ENCODE data around the gene ST3GAL2.

The ST3GAL2 gene, protein sequence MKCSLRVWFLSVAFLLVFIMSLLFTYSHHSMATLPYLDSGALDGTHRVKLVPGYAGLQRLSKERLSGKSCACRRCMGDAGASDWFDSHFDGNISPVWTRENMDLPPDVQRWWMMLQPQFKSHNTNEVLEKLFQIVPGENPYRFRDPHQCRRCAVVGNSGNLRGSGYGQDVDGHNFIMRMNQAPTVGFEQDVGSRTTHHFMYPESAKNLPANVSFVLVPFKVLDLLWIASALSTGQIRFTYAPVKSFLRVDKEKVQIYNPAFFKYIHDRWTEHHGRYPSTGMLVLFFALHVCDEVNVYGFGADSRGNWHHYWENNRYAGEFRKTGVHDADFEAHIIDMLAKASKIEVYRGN

DNA sequence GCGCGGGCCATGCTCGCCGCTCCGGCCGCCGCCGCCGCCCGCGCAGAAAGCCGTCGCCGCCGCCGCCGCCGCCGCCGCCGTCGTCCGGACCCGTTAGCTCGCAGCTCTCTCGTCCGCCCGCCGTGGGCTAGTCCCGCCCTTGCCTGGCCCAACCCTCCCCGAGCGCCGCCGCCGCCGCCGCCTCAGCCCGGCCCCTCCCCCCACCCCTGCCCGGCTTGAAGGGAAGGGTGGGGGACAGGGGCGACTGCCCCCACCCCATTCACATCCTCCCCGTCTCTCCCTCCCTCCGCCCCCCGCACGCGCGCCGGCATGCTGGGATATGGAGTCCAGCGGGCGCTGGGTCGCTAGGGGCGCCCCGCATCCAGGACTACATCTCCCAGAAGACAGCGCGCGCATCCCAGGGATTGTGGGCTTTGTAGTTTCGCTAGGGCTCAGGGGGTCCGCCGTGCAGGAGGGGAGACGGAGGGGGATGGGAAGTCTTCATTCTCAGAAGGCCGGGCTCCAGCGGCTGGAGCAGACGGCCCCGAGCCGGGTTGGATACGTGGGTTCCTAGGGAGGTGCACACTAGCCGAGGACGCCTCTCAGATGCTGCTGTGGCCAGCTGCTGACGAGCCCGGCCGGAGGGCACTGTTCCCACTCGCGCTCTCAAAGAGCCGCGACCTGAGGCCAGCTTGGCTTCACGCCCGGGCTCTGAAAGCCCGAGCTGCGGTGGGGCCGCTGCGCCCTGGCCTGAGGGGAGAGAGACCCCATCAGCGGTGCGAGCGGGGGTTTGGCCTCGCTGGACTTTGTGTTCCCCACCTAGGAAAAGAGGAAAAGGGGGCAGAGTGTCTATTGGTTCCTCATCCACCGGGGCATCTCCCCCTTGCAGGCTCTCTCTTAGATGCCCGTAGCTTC is at the start of gene ST3GAL2:
TSS of gene ST3GAL2 (minus strand) at position 132 of the 894 bp plus-strand sequence. CDS start 40,570 bp downstream, outside the sequence.
- DNase-seq (ENCODE audit: low read depth in 2 of 2), result peak; percentile 92 to 93

DNA sequence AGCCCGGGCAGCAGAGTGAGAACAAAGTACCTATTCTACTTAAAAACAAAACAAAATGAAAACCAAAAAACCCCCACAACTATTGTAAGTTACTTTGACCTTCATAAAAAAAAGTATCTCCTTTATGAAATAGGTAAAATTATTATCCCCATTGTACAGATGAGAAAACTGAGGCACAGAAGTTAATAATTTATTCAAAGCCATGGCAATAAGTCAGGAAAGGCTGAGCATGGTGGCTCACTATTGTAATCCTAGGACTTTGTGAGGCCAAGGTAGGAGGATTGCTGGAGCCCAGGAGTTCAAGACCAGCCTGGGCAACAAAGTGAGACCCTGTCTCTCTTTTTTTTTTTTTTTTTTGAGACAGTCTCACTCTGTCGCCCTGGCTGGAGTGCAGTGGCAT is 46.0 kb upstream of the ST3GAL2 start:
- no peak for DNase-seq (ENCODE audit: low read depth in 2 of 2)

DNA sequence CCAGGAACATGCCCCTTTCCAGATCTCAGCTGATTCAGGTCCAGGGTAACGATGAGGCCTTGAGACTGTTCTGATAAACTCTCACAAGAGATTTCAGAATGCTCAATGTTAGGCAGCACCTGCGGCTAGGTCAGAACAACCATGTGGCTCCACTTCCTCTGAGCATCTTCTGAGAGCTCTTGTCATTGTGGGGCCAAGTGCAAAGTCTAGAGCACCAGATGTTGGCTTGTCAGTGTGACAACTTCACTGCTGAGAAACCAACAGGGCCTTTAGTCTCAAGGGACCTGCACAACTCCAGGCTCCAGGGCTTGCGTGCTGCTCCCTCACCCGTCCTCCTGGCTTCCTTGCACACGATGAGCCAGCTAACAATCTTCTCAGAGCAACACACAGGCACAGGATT is 44.5 kb upstream of the ST3GAL2 start:
- DNase-seq (ENCODE audit: low read depth in 2 of 2), result no peak

DNA sequence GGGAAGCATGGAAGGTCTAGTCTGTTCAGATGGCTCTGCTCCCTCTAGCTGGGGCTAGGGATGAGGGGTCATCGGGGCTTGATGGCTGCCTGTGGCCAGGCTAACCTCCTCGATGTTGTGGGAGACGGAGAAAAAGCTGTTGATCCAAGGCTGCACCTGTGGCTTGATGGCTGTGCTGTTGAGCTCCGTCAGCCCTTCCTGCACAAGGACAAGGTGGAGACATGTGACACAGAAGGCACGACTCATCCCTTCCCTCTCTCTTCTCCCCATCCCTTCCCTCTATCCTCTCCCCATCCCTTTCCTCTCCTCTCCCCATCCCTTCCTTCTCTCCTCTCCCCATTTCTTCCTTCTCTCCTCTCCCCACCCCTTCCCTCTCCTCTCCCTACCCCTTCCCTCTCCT is 43.7 kb upstream of the ST3GAL2 start:
- no peak for DNase-seq (ENCODE audit: low read depth in 2 of 2)

DNA sequence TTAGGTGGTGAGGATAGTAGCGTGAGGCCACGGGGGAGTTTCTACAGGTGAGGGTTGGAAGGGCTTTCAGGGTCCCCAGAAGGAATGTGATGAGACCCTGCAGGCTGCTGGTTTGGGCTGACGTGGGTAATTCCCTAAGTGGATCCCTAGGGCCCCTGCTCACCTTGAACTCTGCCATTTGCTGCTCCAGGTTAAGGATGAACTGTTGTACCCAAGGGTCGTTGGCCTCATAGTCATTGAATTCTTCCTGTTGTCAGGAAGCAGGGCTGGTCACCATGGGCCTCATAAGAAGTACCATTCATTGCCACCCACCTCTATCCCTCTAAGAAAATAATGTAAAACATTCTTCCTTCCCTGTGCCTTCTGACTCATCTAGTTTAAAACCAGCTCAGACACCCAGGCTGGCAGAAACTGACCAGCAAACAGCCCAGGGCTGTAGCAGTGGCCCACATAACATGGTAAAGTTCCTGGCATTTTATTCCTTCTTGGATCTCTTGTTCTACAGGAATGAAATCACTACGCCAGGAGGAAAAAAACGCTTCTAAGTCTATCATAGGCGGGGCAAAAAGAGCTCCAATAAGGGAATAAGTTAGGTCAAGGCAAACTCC is 43.1 kb upstream of the ST3GAL2 start:
- DNase-seq (ENCODE audit: low read depth in 2 of 2), result no peak

DNA sequence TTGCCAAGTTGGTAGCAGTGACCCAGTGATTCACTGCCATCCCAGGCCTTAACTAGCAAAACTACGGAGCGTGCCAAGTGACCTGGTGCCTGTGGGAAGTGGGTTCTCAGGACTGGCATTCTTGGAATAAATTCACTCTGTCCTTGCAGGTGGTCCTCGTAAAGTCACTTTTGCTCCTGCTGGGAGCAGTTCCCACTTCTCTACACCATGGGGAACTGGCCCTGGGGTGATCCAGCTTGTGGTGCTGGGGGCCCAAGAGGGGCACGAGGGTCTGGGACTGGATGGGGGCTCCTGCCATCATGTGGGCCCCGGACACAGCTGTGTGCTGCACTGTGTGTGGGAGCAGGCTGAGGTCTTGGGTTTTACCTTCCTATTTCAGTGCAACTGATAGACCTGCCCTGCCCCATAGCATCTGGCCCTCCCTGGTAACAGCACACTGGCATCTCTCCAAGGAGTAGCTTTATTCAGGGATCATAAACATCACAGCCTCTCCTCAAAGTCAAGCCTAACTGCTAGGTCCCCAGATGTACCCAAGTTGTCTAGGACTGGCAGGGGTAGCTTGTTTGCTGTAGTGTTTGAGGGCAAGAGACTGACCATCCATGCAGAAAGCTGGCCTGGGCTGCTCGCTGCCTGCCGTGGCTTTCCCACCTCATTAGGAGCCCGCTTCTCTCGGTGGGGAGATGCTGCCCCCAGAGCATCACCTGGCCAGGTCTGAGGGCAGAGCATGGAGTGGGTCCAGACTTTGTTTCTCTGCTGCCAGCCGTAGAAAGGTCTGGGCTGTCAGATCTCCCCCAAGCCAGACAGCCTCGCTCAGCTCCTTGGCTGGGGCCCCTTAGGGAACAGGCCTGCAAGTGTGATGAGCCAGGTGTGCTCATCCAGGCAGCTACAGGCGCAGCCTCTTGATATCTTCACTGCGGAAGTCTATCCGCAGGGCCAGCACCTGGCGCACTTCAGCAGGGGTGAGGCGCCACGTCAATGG is 41.5 kb upstream of the ST3GAL2 start:
- no peak for DNase-seq (ENCODE audit: low read depth in 2 of 2)

DNA sequence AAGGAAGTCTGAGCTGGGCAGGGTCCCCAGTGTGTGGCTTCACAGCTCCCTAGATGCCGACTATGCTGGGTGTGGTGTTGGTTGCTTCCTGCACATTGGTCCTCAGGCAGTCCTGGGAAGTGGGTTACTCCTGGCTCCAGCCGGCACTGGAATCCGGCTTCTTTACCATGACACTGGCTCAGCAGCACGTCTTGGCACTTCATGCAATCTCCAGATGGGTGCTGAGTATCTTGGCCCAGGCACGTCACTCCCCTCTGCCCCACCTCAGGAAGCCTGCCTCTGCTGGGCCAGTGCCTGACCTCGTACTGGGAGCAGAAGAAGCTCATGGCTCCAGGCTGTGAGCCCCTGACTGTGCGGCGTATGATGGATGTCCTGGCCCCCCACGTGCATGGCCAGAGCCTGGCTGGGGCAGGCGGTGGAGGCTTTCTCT is 40.0 kb upstream of the ST3GAL2 start:
- DNase-seq (ENCODE audit: low read depth in 2 of 2), result no peak

DNA sequence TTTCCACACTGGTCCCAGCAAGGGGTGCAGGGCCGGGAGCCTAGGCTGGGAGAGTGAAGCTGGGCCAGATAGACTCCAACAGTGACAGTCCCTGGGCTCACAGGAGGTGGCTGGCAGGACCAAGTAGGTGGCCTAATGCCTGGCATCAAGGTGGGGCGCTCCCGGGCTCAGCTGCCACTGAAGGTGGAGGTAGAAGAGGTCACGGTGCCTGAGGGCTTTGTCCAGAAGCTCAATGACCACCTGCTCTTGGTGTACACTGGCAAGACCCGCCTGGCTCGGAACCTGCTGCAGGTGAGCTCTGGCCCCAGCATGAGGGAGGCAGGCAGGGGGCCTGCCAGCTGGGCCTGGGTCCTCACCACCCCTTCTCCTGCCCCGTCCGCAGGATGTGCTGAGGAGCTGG is 39.3 kb upstream of the ST3GAL2 start:
- DNase-seq (ENCODE audit: low read depth in 2 of 2), result no peak

DNA sequence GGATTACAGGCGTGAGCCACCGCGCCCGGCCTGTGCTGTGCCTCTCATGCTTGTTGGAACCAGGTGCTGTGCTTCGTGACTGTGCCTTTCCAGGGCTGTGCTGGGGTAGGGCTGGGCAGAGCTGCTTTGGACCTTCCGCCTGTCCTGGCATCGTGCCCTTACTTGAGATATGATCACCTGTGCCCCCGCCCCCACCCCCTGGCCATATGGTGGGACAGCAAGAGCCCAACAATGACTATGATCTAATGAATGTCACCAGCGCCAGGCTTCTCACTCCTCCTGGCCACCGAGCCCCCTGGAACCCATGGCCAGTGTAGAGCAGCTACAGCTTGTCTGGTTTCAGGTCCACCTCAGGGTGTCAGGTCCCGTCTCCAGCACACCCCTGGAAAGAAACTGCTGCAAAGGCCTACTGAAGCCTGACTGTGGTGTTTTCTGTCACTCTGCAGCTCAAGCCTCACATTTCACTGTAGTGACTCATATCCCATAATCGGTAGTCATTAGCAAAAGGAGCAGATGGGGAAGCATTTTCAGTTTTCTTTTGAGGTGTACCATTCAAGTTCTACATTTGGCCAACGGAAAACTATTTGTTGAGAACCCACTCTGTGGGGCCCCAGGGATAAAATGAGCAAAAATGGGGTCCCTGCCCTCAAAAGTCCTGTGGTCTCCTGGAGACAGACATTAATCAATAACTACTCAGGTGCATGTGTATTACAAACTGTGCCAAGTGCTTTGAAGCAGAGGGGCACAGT is 37.5 kb upstream of the ST3GAL2 start:
- peak; percentile 52 to 63 for DNase-seq (ENCODE audit: low read depth in 2 of 2)

DNA sequence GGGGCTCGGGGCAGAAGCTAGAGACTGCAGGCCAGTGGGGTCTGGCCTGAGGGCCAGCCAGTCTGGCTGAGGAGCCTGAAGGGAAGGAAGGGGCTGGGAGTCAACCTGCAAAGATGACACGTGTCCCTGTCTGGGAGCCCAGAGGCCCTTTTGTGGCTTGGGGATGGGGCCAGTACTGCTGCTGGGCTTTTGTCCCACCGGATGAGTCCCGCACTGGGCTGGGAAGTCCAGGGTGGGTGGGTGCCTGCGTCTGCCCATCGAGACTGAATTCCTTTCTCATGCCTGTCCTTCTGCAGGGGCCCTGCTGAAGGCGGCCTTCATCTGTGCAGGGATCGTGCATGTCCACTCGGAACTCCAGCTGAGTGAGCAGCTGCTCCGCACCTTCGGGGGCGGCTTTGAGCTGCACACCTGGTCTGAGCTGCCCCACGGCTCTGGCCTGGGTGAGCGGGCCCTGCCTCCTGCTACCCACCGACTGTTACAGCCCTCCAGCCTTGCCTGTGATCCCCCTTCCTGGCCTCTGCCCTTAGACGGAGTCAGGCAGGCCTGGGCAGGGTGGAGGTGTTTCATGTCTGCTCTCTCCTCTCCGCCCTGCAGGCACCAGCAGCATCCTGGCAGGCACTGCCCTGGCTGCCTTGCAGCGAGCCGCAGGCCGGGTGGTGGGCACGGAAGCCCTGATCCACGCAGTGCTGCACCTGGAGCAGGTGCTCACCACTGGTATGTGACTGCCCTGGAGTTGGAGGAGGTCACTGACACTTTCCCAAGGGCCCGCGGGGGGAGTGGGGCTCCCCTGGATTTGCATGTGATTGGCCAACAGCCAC is 36.4 kb upstream of the ST3GAL2 start:
- no peak for DNase-seq (ENCODE audit: low read depth in 2 of 2)

DNA sequence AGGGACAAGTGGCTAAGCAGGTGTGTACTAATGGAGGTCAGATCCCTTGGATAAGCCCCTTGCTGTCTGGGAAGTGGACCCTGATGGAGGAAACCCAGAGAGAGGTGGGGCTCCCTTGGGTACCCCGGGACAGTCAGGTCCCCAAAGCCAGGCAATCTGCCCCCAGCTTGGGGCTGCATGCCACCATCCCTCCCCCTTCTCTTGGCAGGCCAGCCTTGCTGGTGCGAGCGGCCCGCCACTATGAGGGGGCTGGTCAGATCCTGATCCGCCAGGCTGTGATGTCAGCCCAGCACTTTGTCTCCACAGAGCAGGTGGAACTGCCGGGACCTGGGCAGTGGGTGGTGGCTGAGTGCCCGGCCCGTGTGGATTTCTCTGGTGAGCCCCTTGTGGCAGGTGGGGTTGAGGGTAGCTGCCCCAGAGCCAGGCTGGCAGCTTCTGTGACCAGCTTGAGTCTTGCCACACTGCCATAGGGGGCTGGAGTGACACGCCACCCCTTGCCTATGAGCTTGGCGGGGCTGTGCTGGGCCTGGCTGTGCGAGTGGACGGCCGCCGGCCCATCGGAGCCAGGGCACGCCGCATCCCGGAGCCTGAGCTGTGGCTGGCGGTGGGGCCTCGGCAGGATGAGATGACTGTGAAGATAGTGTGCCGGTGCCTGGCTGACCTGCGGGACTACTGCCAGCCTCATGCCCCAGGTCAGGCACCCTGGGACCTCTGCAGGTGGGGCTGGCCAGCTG is 35.6 kb upstream of the ST3GAL2 start:
- DNase-seq (ENCODE audit: low read depth in 2 of 2), result no peak

DNA sequence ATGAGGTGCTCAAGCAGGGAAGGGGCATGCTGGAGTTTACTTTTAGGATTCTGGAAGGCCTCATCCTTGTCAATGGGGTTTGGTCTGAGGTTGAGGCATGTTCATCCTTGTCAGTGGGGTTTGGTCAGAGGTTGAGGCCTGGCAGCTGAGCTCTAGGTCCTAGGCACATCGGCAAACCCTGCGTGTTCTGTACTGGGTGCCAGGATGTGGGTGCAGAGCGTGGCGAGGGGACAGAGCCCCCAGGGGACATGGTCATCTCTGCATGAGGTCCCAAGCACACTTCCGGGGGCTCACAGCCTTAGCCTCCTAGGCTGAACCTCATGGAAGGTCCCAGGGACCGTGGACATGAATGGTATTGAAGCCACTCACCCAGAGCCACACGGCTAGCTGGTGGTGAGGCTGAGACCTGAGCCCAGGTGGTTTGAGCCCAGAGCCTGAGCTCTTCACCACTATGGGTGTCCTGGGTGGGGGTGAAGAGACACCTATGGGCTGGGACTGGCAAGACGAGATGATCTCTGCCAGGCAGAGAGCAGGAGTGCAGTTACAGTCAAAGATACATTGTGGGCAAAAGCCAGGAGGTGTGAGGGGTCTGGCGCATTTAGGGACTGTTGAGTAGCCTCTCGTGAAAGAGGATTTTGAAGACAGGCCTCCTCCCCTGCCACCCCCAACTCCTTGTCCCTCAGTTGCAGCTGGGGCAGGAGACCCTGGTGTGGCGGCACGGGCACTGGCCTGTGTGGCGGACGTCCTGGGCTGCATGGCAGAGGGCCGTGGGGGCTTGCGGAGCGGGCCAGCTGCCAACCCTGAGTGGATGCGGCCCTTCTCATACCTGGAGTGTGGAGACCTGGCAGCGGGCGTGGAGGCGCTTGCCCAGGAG is 34.8 kb upstream of the ST3GAL2 start:
- DNase-seq (ENCODE audit: low read depth in 2 of 2), result no peak

DNA sequence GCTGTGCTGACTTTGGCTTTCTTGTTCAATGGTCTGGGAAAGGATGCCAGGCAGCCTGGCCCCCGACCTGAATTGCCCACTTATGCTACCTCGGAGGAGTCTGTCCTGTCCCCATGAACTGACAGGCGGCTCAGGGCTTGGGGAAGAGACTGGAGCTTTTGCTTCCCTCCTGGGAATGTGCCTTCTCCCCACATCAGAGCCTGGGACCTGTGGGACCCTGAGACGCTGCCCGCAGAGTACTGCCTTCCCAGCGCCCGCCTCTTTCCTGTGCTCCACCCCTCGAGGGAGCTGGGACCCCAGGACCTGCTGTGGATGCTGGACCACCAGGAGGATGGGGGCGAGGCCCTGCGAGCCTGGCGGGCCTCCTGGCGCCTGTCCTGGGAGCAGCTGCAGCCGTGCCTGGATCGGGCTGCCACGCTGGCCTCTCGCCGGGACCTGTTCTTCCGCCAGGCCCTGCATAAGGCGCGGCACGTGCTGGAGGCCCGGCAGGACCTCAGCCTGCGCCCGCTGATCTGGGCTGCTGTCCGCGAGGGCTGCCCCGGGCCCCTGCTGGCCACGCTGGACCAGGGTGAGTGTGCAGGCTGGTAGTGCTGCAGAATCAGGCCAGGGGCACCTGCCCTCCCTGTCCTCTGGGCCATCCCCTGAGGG is 34.0 kb upstream of the ST3GAL2 start:
- no peak for DNase-seq (ENCODE audit: low read depth in 2 of 2)

DNA sequence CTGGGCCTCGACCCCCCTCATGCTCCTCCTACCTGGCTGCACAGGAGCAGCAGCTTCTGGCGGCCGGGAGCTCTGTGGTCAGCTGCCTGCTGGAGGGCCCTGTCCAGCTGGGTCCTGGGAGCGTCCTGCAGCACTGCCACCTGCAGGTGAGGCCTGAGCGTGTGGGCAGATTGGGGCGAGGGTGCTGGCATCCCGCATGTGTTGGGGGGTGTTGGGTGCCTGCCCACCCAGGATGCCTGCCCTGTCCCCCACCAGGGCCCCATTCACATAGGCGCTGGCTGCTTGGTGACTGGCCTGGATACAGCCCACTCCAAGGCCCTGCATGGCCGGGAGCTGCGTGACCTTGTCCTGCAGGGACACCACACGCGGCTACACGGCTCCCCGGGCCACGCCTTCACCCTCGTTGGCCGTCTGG is 32.0 kb upstream of the ST3GAL2 start:
- no peak for DNase-seq (ENCODE audit: low read depth in 2 of 2)

DNA sequence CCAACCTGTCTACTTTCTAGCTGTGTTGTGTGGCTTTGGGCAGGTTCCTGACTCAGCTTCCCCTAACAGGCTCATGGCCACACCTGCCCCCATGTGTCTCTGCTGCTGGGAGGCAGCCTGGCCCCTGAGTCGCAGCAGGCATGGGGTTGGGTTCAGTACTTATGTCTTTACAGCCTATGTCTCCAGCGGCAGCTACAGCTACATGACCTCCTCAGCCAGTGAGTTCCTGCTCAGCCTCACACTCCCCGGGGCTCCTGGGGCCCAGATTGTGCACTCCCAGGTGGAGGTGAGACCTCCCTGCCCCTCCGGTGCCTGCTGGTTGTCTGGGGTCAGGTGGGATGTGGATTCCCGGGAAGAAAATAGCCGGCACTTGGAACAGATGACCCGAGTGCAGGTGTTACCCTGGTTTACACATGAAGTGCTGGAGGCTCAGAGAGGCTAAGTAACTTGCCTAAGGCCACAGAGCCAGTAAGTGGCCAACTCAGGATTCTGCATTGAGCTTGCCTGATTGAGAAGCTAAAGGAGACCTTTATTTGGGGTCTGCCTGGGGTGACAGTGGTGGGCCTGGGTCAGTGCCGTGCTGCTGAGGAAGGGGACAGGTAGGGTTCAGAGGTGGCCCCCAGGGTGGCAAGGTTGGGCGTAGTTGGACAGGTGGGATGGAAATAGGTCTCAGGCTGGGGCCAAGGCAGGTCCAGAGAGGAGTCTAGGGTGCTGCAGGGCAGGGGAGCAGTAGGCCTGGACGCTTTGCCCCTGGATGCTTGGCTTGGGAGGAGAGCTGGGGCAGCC is 31.4 kb upstream of the ST3GAL2 start:
- no peak for DNase-seq (ENCODE audit: low read depth in 2 of 2)

DNA sequence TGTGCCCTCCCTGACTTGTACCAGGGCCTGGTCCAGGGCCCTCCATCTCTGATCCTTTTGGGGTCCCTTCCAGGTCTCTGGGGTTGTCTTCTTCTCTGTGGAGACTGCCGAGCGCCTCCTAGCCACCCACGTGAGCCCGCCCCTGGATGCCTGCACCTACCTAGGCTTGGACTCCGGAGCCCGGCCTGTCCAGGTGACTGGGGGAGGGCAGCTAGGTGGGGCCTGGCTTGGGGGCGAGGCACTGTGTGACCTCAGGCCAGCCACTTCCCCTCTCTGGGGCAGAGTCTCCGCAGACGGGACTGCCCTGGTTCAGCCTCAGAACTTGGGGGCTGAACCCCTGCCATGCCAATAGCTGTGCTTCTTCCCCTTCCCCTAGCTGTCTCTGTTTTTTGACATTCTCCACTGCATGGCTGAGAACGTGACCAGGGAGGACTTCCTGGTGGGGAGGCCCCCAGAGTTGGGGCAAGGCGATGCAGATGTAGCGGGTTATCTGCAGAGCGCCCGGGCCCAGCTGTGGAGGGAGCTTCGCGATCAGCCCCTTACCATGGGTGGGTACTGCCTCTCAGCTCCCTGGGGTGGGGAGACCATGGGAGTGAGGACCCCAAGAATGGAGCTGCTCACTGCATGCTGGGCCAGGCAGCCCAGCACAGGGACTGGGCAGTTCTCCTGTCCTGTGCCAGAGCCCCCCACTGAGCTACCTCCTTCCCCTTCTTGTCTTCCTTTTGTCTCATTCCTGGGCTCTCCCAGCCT is 30.1 kb upstream of the ST3GAL2 start:
- no peak for DNase-seq (ENCODE audit: low read depth in 2 of 2)
